A673 (cell line): ENCODE results near the gene KLHDC4. TPM values are rescaled to one million over a fixed set of nuclear protein-coding genes. Genes with fewer than 3 reads are reported as not detected.

Source experiments
- BruUV-seq: library from RNA; stranded (reverse); fragments of 400-500 nt; replicated peaks from 2 replicates; lab custom pipeline; 2021; lab: Mats Ljungman, UMichigan
- CTCF ChIA-PET: fragments of 300-600 bp; sonication (Branson Sonifier 250); formaldehyde crosslinking; loops from one replicate; lab custom pipeline; 2022; ENCODE audit warnings: antibody characterized with exemption; lab: Charles Lee
- POLR2A ChIA-PET: fragments of 300-600 bp; sonication (Branson Sonifier 250); formaldehyde crosslinking; loops from one replicate; lab custom pipeline; 2022; ENCODE audit warnings: antibody characterized with exemption; ENCODE audit not compliant: low non-redundant PET; lab: Charles Lee
- DNase-seq: peaks from one replicate; pipeline ENCODE4 v3.0.0-alpha.2; 2015; ENCODE audit warnings: low spot score
- H3K27ac ChIP-seq: fragments of 200-600 bp; sonication (generic); 2 replicates; pipeline ENCODE4 v1.5.1; 2016; ENCODE audit warnings: mixed run types, low read depth, mild to moderate bottlenecking, mixed read lengths, antibody characterized with exemption, low read length; ENCODE audit not compliant: poor library complexity, severe bottlenecking
- H3K27me3 ChIP-seq: fragments of 200-600 bp; sonication (generic); replicated peaks from 2 replicates; pipeline ENCODE4 v1.6.1; 2017; ENCODE audit warnings: mixed run types, low read depth, mild to moderate bottlenecking, mixed read lengths, antibody characterized with exemption, low read length; ENCODE audit not compliant: insufficient read depth, poor library complexity
- H3K36me3 ChIP-seq: fragments of 200-600 bp; sonication (generic); 2 replicates; pipeline ENCODE4 v1.6.1; 2016; ENCODE audit warnings: mixed run types, mild to moderate bottlenecking, mixed read lengths, antibody characterized with exemption, low read length; ENCODE audit not compliant: insufficient read depth, poor library complexity, severe bottlenecking
- H3K4me1 ChIP-seq: fragments of 200-600 bp; sonication (generic); 2 replicates; pipeline ENCODE4 v1.6.1; 2017; ENCODE audit warnings: mixed run types, mild to moderate bottlenecking, mixed read lengths, antibody characterized with exemption, low read length; ENCODE audit not compliant: insufficient read depth, poor library complexity, severe bottlenecking
- H3K4me3 ChIP-seq: fragments of 200-600 bp; sonication (generic); 2 replicates; pipeline ENCODE4 v1.5.1; 2016; ENCODE audit warnings: low read depth, mixed run types, mild to moderate bottlenecking, mixed read lengths, low read length; ENCODE audit not compliant: poor library complexity, severe bottlenecking
- H3K9me3 ChIP-seq: fragments of 200-600 bp; sonication (generic); 2 replicates; pipeline ENCODE4 v1.6.1; 2016; ENCODE audit warnings: mixed run types, low read depth, mild to moderate bottlenecking, mixed read lengths, antibody characterized with exemption, low read length; ENCODE audit not compliant: poor library complexity, severe bottlenecking
- EZH2 ChIP-seq: fragments of 200-600 bp; sonication (generic); IDR thresholded peaks from 2 replicates; pipeline ENCODE4 v1.6.1; 2017; ENCODE audit warnings: borderline replicate concordance, low read depth, mild to moderate bottlenecking, mixed read lengths, antibody characterized with exemption, low read length; ENCODE audit not compliant: poor library complexity, severe bottlenecking
- intact Hi-C: fragments of 100-400 bp; cut with micrococcal nuclease; formaldehyde crosslinking; loops from one replicate; pipeline ENCODE4 v1.10.0; 2022; ENCODE audit not compliant: unreplicated experiment
- total RNA-seq: library from RNA; stranded (reverse); gene quantifications from 2 replicates; pipeline ENCODE4 v1.2.3, GENCODE V29; 2021
- TF ChIP-seq, protein P1 (sequence below): fragments of 300-800, 200-600 bp; sonication (generic); conservative IDR thresholded peaks from 2 replicates; pipeline ENCODE4 v1.5.1; 2017; ENCODE audit warnings: low read depth, mild to moderate bottlenecking, antibody characterized with exemption, low read length, moderate library complexity, mixed read lengths

KLHDC4 gene
- total RNA-seq, 1 experiment from 2014 or later: 86.6 TPM

DNA sequence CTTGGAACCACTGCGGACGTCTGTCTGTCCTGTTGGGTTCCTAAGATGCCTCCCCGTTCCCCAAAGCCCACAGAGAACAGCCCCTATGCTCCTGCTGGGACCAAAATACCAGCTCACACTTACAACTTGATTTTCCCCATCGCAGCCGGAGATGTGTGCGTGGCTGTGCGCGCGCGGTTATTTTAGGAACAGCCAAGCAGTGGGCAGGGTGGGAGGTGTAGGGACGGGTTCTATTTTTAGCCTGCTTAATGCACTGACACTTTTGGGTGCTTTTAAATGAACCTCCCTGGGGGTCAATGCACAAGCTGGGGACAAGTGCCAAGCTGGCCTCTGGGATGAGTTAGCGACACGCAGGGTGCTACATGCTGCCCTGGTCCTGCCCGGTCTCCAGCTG lies 74.1 kb downstream of the KLHDC4 start:
- Histone ChIP-seq H3K27me3 (peaks cover 14% of the 10 kb centered on the region), H3K9me3 (no peaks in the 10 kb centered on the region), H3K4me1 (peaks cover 7% of the 10 kb centered on the region), H3K36me3 (peaks cover 4% of the 10 kb centered on the region), H3K27ac (no peak overlapping the region), H3K4me3 (no peak overlapping the region)
- TF ChIP-seq, protein P1, sequence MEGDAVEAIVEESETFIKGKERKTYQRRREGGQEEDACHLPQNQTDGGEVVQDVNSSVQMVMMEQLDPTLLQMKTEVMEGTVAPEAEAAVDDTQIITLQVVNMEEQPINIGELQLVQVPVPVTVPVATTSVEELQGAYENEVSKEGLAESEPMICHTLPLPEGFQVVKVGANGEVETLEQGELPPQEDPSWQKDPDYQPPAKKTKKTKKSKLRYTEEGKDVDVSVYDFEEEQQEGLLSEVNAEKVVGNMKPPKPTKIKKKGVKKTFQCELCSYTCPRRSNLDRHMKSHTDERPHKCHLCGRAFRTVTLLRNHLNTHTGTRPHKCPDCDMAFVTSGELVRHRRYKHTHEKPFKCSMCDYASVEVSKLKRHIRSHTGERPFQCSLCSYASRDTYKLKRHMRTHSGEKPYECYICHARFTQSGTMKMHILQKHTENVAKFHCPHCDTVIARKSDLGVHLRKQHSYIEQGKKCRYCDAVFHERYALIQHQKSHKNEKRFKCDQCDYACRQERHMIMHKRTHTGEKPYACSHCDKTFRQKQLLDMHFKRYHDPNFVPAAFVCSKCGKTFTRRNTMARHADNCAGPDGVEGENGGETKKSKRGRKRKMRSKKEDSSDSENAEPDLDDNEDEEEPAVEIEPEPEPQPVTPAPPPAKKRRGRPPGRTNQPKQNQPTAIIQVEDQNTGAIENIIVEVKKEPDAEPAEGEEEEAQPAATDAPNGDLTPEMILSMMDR: no peak
- TF ChIP-seq EZH2: no peak
- ChIA-PET POLR2A (interaction anchor here (0.5 kb wide), 1 partner anchor 43 kb away, joined by 4 read pairs; no protein-coding TSS in a partner anchor), CTCF (no interaction called here)
- no peak for DNase-seq
- BruUV-seq: no TSS peak
- intact Hi-C loops: no loop called here

DNA sequence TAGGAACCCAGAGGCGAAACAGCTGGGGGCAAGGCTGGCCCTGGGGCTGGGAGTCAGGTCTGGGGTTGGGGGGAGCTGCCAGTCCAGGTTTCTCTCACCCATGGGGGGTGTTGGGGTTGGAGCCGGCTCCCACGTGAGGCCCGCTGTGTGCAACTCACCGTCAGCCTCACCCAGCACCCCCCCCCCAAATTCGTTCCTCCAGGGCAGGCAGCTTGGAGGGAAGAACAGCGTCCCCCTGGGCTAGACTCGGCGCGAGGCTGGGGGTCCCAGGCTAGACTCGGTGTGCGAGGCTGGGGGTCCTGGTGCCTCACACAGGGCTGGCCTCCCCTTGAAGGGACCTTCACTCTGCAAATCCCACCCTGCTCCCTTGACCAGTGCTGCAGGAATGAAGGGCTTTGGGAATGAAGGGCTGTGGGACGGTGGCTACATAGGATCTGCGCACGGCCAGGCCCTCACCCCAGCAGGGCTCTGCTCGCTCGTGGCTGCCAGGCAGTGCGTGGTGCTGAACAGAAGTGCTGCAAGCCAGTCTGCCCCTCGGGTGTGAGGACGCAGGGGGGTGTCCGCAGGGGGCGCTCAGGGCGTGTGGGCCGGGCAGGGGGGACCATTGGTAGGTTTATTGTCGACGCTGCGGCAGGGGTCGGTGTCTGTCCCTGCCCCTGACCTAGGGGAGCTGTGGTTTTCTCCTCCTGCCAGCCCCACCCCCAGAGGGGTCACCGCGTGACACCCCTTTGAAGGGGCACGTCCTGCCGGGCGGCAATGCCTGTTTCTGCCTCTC lies 74.7 kb downstream of the KLHDC4 start:
- POLR2A ChIA-PET: no interaction called here

DNA sequence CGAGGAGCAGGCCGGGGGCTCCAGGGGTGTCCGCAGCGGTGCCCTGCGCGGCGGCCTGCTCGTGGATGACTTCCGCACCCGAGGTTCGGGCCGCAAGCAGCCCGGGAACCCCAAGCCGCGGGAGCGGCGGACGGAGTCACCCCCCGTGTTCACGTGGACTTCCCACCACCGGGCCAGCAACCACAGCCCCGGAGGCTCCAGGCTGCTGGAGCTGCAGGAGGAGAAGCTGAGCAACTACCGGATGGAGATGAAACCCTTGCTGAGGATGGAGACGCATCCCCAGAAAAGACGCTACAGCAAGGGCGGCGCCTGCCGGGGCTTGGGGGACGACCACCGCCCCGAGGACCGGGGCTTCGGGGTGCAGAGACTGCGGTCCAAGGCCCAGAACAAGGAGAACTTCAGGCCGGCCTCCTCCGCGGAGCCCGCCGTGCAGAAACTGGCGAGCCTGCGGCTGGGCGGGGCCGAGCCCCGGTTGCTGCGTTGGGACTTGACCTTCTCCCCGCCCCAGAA lies 75.8 kb downstream of the KLHDC4 start:
- no peak overlapping the region for H3K27ac ChIP-seq
- no peak for DNase-seq
- TF ChIP-seq, protein P1: no peak
- TF ChIP-seq EZH2: no peak
- no TSS peak for BruUV-seq
- ChIA-PET POLR2A (no interaction called here), CTCF (no interaction called here)
- intact Hi-C loops: no loop called here
- H3K36me3 ChIP-seq: no peaks in the 10 kb centered on the region
- H3K27me3 ChIP-seq: peaks cover 14% of the 10 kb centered on the region
- H3K9me3 ChIP-seq: no peaks in the 10 kb centered on the region
- H3K4me1 ChIP-seq: peaks cover 7% of the 10 kb centered on the region
- H3K4me3 ChIP-seq: no peak overlapping the region

More for the DNA sequence above, 74.7 kb downstream of the KLHDC4 start:
- TF ChIP-seq EZH2: no peak
- TF ChIP-seq, protein P1: no peak
- H3K9me3 ChIP-seq: no peaks in the 10 kb centered on the region
- intact Hi-C loops: no loop called here
- H3K27me3 ChIP-seq: peaks cover 14% of the 10 kb centered on the region
- no TSS peak for BruUV-seq
- H3K4me1 ChIP-seq: peaks cover 7% of the 10 kb centered on the region
- H3K27ac ChIP-seq: no peak overlapping the region
- CTCF ChIA-PET: no interaction called here
- H3K36me3 ChIP-seq: peaks cover 4% of the 10 kb centered on the region
- DNase-seq: no peak
- H3K4me3 ChIP-seq: no peak overlapping the region
